A549 treated with AZD9567 at 1 μM for 4 hours (cell line): ENCODE data around the gene MLH1. TPM values are rescaled to one million over a fixed set of nuclear protein-coding genes. Genes with fewer than 3 reads are reported as not detected.

Experiments used
- total RNA-seq: library from RNA; stranded (reverse); fragments of 200-300 nt; extraction: Qiagen RNA extraction; gene quantifications from 5 replicates; pipeline ENCODE4 v1.2.3, GENCODE V29; 2022; ENCODE audit not compliant: insufficient read depth

Gene MLH1
- 31.1 to 35.7 TPM (median 31.3 TPM) in 5 replicates for total RNA-seq

DNA sequence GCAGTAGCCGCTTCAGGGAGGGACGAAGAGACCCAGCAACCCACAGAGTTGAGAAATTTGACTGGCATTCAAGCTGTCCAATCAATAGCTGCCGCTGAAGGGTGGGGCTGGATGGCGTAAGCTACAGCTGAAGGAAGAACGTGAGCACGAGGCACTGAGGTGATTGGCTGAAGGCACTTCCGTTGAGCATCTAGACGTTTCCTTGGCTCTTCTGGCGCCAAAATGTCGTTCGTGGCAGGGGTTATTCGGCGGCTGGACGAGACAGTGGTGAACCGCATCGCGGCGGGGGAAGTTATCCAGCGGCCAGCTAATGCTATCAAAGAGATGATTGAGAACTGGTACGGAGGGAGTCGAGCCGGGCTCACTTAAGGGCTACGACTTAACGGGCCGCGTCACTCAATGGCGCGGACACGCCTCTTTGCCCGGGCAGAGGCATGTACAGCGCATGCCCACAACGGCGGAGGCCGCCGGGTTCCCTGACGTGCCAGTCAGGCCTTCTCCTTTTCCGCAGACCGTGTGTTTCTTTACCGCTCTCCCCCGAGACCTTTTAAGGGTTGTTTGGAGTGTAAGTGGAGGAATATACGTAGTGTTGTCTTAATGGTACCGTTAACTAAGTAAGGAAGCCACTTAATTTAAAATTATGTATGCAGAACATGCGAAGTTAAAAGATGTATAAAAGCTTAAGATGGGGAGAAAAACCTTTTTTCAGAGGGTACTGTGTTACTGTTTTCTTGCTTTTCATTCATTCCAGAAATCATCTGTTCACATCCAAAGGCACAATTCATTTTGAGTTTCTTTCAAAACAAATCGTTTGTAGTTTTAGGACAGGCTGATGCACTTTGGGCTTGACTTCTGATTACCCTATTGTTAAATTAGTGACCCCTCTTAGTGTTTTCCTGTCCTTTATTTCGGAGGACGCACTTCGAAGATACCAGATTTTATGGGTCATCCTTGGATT lies at the start of gene MLH1:
MLH1 (plus strand) TSS at position 193 of the 958 bp plus-strand sequence; CDS start at position 223, 30 bp downstream.

DNA sequence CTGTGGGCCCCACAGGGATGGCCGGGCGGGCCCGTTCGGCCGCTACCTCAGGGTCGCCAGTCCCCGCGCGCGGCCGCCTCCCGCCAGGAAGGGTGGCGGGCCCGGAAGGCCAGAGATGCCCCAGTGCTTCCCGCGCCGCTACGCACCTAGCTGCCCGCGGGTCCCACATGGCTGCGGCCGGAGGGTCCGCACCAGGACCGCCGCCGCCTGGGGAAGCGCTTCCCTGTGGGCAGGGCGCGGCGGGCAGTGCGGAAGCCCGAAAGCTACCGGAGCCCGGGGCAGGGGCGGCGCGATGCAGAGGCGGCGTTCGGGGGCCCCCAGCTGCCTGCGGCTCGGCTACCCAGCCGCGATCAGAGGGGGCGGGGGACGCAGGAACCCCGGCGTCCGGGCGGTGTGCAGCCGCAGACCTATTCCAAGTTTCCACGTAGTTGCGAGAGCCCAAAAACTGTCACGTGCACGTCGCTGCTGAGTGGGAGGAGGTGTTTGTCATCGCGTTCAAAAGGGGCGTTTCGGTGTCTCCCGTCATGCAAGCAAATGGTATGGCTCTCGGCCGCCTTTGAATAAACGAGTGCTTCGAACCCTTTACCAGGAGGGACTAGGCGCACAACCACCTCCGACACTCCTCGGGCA lies 48.6 kb upstream of the MLH1 start, which contains the start of gene TRANK1:
TRANK1 (minus strand) TSS at position 414 of the 630 bp plus-strand sequence; CDS start at position 169, 245 bp downstream.

DNA sequence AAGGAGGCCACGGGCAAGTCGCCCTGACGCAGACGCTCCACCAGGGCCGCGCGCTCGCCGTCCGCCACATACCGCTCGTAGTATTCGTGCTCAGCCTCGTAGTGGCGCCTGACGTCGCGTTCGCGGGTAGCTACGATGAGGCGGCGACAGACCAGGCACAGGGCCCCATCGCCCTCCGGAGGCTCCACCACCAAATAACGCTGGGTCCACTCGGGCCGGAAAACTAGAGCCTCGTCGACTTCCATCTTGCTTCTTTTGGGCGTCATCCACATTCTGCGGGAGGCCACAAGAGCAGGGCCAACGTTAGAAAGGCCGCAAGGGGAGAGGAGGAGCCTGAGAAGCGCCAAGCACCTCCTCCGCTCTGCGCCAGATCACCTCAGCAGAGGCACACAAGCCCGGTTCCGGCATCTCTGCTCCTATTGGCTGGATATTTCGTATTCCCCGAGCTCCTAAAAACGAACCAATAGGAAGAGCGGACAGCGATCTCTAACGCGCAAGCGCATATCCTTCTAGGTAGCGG lies 452 bp upstream of the MLH1 start, which contains the start of gene EPM2AIP1:
EPM2AIP1 (minus strand) TSS at position 326 of the 520 bp plus-strand sequence; CDS start at position 272, 54 bp downstream.

Other genes starting within 250 kb of the MLH1 start
- not detected in 5 replicates for gene DCLK3, start 229.0 kb upstream of the MLH1 start, total RNA-seq
- 0.80 to 1.2 TPM (median 1.0 TPM) in 5 replicates for gene TRANK1, start 48.5 kb upstream of the MLH1 start, total RNA-seq
- 4.6 to 8.5 TPM (median 6.5 TPM) in 5 replicates for gene EPM2AIP1, start 387 bp upstream of the MLH1 start, total RNA-seq
- gene LRRFIP2, start 181.1 kb downstream of the MLH1 start, total RNA-seq: 52.9 to 71.8 TPM (median 55.4 TPM) in 5 replicates
- 21.9 to 34.1 TPM (median 31.5 TPM) in 5 replicates for gene GOLGA4, start 249.8 kb downstream of the MLH1 start, total RNA-seq